GM19397 (cell line): ENCODE results near the gene RBFOX1.

ENCODE experiments used
- ATAC-seq: cut with Tn5 transposase; IDR thresholded peaks from one replicate; pipeline ENCODE4 v1.9.1; 2021; ENCODE audit warnings: mild to moderate bottlenecking, moderate library complexity; ENCODE audit not compliant: unreplicated experiment

The RBFOX1 gene

GRCh38 chr16:7585705-7586104 is 253.1 kb downstream of the RBFOX1 start:
- ATAC-seq, result no peak

DNA sequence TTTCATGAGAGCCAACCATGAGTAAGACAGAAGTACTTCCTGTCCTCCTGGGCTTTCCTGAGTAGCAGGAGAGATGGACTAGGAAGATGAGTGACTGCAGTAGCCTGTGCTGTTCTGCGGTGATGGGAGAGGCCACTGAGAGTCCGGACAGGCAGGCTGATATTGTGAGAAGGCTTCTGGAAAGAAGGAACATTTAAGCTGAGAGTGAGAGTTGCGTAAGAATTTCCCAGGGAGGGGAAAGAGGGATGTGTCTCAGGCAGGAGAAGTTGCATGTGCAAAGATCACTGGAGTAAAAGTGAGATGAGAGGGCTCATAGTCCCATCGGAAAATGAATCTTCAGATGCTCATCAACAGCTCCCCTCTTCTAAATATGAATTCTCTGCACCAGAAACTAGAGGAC is 258.3 kb downstream of the RBFOX1 start:
- no peak for ATAC-seq

DNA sequence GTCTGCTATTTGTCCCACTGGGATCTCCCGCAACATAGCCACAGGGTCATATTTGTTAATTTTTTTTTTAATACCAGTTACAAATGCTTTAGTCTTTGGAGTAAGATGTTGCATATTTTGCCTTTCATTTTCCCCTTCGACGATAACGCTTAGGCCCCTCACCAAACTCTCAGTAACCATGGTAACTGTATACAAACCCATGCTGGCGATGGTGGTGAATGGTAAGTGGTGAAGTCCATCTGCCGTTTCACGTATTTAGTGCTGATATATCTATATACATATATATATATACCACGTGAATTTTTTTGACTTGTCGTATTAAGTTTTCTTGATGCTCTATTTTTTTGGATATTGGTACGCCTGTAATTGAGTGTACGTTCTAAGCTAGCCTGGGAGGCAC is 263.7 kb downstream of the RBFOX1 start:
- ATAC-seq, result no peak

DNA sequence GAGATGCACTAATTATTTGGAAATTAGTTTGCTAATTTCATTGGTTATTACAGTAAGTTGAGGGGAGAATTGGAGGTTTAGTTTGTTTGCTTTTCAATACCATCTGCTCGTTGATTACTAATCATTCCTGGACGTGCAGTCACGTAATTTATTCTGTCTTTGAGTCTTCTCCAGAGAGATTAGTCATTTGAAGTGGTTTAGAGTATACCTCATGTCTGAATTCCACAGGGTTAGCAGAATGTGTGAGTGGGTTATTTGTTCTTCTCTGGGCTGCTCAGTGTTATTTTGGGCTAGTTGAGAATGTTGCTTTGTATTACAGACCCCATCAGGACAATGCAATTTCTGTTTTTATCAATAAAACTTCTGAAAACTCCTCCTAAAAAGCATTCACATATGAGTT is 265.0 kb downstream of the RBFOX1 start:
- ATAC-seq, result no peak

DNA sequence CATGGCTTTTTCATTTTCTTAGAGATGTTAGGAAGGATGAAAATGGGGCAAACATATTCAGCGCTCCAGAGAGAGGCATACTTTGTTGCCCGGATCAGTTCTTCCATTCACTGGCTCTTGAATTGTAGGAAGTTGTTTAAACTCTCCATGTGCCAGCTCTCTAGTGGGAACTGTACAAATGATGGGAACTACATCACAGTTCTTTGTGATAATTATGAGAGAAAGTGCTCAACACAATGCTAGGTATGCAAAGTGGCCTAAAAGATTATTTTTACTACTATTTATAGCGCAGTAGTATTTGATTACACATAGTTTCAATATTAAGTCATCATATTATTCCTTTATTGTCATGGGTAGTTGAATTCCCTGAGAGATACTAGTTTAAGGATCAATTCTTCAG is 268.5 kb downstream of the RBFOX1 start:
- ATAC-seq, result no peak

DNA sequence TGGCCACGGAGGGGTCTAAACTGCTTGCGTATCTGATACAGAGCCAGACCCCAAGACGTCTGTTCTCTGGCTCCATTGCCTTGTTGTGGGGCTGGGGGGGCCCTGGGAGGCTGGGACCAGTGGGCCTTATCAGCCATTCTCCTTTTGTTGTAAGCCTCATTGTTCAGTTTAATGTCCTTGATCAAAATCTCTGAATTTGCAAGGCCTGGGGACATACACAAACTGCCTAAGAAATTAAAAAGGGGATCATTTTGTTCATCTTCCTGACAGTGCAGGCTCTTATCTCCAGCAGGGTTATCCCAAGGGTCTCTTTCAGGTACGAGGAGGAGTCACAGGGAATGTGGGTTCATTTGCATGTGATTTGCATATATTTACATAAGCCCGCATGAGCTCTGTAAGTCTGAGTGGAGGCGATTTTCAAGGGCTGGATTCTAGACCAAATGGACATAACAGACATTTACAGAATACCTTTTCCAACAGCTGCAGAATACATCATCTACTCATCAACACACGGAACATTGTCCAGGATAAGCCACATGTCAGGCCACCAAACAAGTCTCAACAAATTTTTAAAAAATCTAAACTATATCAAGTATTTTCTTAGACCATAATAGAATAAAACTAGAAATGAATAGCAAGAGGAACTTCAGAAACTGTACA is 269.8 kb downstream of the RBFOX1 start:
- ATAC-seq, result no peak

GRCh38 chr16:7605812-7606211 is 273.2 kb downstream of the RBFOX1 start:
- ATAC-seq, result no peak

GRCh38 chr16:7612671-7613070 is 280.0 kb downstream of the RBFOX1 start:
- ATAC-seq, result no peak

DNA sequence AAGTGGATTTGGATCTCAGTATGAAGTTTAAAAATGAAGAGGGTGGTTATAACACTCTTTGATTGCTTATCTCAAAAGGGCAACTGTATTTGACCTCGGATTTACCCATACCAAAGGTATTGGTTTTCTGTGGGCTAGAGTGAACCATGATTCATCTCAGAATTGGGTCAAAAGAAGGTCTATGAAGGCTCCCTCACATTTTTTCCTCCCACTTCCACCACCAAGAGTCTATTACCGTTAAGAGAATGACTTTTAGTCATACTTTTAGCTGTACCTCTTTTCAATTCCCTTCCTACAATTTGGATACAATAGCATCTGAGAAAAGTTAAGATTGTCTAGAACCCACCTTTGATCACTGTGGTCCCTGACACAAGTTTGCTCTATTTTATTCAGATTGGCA is 280.9 kb downstream of the RBFOX1 start:
- ATAC-seq, result no peak

- ATAC-seq, result no peak
These were observed 281.6 kb downstream of the RBFOX1 start for GRCh38 chr16:7614021-7614795.

- no peak for ATAC-seq
These were observed 282.9 kb downstream of the RBFOX1 start for GRCh38 chr16:7615565-7615964.

DNA sequence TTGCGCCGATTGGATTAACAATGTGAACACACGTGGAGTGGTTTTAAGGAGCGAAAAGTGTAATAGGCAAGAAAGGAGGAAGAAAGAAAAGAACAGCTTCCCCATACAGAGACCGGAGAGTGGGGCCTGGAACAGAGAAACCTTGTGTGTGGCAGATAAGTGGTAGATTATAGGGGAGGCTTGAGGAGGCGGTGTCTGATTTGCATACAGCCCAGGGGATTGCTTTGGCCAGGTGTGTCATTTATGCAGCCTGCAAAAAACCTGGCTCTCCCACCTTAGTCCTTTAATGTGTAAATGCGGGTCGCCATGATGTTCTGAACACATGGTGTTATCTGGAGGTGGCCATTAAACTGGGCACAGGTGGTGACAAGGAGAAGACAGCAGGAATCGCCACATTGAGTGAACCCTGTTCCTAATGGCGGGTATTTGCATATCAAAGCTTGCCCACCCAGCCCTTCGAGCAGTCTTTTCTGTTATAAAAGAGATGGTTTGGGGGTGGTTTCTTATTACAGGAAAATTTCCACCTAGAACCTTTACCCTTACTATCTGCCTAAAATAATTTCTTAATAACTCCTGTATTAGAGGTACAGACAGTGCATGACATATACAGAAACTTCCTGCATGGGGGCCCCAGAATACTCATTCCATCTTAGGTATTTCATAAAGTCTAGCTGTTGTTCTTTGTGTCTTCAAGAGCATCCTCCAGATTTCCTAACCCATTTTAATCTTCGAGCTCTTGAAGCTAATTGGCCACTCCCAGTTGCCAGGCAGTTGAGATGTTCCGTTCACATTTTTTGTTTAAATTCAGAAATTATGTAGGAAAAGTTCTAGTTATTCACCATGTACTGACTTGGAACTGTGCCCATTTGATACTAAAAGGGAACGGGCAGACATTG is 292.5 kb downstream of the RBFOX1 start:
- ATAC-seq, result no peak

GRCh38 chr16:7628981-7629380 is 296.3 kb downstream of the RBFOX1 start:
- ATAC-seq, result no peak

DNA sequence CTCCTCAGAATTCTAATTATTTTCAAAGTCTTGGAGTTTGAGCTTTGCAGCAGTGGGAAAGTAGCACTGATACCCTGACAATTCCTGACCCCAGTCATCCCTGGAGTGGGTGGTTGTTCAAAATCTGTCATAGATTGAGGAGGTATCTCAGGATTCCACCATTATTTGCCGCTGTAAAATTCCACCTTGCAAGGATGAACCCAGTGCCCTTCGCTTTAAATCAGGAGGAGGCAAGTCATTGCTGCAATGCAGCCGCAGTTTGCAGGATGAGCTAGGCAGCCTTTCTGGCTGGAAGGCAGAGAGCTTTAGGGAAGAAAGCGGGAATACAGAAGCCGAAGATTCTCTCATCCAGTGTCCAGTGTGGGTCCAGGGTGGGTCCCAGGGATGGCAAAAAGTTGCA is 296.9 kb downstream of the RBFOX1 start:
- no peak for ATAC-seq

- ATAC-seq, result no peak
These were observed 304.8 kb downstream of the RBFOX1 start for GRCh38 chr16:7637446-7637845.

GRCh38 chr16:7638306-7638705 is 305.7 kb downstream of the RBFOX1 start:
- ATAC-seq, result no peak

DNA sequence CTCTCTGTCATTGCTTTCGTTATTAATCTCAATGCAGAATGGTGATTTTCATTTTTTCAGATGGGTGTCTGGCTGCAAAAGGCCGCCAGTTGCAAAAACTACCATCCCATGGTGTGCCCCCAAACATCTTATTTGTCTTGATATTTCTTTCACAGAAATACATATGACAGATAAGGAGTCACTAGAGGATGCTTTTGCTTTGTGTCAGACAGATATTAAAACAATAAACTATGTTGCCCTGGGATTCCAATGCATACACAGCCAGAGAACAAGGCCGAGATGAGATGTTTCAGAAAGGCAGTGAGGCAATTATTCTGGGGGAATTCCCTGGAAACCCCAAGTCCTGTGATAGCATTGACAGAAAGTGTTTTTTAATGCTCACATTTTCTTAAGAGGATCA is 307.7 kb downstream of the RBFOX1 start:
- no peak for ATAC-seq

DNA sequence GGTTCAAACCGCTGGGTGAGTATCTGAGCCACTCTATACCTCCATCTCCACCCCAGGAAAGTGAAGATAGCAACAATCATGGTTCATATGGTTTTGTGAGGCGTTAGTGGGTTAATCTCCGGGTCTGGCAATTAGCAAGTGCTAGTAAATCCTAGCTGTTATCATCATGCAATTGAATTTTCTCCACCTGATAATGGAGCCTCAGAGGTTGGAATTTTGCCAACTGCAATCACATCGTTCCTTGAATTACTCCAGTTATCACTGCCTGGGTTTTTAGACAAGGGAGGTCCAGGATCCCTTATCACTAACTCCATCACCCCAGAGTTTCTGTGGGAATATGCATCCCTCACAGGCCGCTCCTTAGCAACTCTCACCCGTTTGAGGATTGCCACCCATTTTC is 311.5 kb downstream of the RBFOX1 start:
- no peak for ATAC-seq

DNA sequence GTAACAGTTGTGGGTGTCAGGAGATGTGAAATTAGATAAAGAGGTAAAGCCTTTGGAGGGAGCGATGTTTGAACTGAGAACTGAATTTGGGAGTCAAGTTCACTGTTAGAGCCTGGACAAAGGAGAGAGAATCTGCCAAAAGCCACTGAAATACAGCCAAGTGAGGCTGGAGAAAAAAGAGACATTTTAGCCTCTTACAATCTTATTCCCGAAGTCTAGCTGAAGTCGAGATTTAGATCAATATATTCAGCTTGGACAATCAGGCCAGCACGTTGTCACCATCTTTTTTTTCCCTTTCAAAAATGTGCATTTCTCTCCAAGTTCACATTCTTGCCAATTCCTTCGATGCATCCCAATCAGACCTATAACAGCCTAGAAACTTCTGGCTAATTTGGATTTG is 312.2 kb downstream of the RBFOX1 start:
- no peak for ATAC-seq

- ATAC-seq, result no peak
These were observed 314.3 kb downstream of the RBFOX1 start for GRCh38 chr16:7646821-7647500.

DNA sequence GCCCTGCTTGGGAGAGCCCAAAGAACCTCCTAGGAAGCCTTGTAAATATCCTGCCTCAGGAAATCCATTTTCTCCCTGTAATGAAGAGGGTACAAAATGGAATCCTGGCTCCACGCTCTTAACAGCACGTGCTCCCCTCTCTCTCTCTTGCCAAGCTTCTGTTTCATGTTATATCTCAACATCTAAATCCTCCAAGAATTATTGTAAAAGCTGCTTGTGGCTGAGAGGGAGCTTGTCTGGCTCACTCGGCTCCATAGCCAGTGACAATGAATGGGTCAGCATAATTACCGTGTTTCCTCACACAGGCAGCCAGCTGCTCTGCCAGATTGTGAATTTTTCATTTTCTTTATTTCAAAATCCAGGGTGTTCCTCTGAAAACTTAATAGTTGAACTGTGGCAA is 317.8 kb downstream of the RBFOX1 start:
- no peak for ATAC-seq
